Measurements from ENCODE around the gene PKNOX2. TPM values are rescaled to one million over a fixed set of nuclear protein-coding genes. Genes with fewer than 3 reads are reported as not detected.

PKNOX2 gene
- polyA plus RNA-seq, 2 of the 4 experiments (the other 2 are of a cell fraction) = not detected

DNA sequence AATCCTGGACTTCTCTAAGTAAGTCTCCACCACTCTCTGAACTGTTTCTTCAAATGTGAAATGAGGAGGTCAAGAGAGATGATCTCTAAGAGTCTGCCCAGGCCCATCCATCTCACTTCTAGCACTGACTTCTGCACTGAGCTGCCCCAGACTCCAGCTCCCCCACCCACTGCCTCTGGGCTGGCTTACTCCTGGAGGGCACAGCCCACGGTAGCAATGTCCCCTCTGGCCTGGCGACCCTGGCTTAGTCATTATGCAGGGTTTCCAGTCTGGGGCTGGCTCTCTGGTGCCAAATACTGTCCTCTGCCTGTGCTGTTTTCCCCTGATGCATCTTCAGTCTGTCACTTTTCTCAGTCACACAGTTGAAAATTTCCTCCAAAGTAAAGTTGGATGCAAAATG, 60.9 kb downstream of the PKNOX2 start:
- CTCF ChIA-PET = no interaction called here
- DNase-seq (ENCODE audit: low read depth in 1 of 2, low spot score in 1 of 2) (no peak), ATAC-seq (no peak), FAIRE-seq (no peak)
- Histone ChIP-seq H3K9me3 (no peaks in the 10 kb centered on the region), H3K4me1 (no peaks in the 10 kb centered on the region), H3K4me3 (no peak overlapping the region), H3K27ac (no peak overlapping the region), H3K4me2 (no peak overlapping the region)
- WGBS (ENCODE audit: missing lambda C conversion rate) = 0% methylated on average over 1 of the region's 2 CpGs
- POLR2A ChIA-PET = no interaction called here
- TF ChIP-seq EHF (CRISPR knock-in tag; IDR thresholded peaks at IDR 0.05) (no peak), POLR2A (IDR thresholded peaks at IDR 0.05; ENCODE audit: low read length) (no peak), NFE2L2 (conservative IDR thresholded peaks at IDR 0.05; ENCODE audit: low read length) (no peak), RNF2 (IDR thresholded peaks at IDR 0.05; ENCODE audit: borderline replicate concordance, low read depth) (no peak), NR3C1 (IDR thresholded peaks at IDR 0.05) (no peak), FOSL2 (IDR thresholded peaks at IDR 0.05) (no peak), FOSL2 (CRISPR knock-in tag; IDR thresholded peaks at IDR 0.05) (no peak), ESRRA (IDR thresholded peaks at IDR 0.05; ENCODE audit: borderline replicate concordance, low read length) (no peak)
- TF ChIP-seq, protein P1, sequence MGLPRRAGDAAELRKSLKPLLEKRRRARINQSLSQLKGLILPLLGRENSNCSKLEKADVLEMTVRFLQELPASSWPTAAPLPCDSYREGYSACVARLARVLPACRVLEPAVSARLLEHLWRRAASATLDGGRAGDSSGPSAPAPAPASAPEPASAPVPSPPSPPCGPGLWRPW (IDR thresholded peaks at IDR 0.05) = no peak
- TF ChIP-seq, protein P2, sequence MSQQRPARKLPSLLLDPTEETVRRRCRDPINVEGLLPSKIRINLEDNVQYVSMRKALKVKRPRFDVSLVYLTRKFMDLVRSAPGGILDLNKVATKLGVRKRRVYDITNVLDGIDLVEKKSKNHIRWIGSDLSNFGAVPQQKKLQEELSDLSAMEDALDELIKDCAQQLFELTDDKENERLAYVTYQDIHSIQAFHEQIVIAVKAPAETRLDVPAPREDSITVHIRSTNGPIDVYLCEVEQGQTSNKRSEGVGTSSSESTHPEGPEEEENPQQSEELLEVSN (IDR thresholded peaks at IDR 0.05; ENCODE audit: borderline replicate concordance, low read depth) = no peak
- TF ChIP-seq, protein P3, sequence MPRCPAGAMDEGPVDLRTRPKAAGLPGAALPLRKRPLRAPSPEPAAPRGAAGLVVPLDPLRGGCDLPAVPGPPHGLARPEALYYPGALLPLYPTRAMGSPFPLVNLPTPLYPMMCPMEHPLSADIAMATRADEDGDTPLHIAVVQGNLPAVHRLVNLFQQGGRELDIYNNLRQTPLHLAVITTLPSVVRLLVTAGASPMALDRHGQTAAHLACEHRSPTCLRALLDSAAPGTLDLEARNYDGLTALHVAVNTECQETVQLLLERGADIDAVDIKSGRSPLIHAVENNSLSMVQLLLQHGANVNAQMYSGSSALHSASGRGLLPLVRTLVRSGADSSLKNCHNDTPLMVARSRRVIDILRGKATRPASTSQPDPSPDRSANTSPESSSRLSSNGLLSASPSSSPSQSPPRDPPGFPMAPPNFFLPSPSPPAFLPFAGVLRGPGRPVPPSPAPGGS (IDR thresholded peaks at IDR 0.05) = no peak

- ATAC-seq (no peak), FAIRE-seq (no peak), DNase-seq (ENCODE audit: low read depth in 1 of 2, low spot score in 1 of 2) (no peak)
- CTCF ChIA-PET = no interaction called here
- Histone ChIP-seq H3K4me3 (no peak overlapping the region), H3K9me3 (no peaks in the 10 kb centered on the region), H3K4me1 (no peaks in the 10 kb centered on the region), H3K27ac (no peak overlapping the region), H3K4me2 (no peak overlapping the region)
- POLR2A ChIA-PET = no interaction called here
- TF ChIP-seq CBX8 (IDR thresholded peaks at IDR 0.05) (no peak), HOXB13 (CRISPR knock-in tag; IDR thresholded peaks at IDR 0.05; ENCODE audit: low read depth) (no peak), CHD4 (IDR thresholded peaks at IDR 0.05; ENCODE audit: borderline replicate concordance) (no peak), HDAC2 (IDR thresholded peaks at IDR 0.05) (no peak)
- WGBS (ENCODE audit: missing lambda C conversion rate) = 16% methylated on average over 2 of the region's 2 CpGs
These were observed 61.5 kb downstream of the PKNOX2 start for GRCh38 chr11:125226031-125226430.

GRCh38 chr11:125226706-125227105, 62.2 kb downstream of the PKNOX2 start:
- POLR2A ChIA-PET = no interaction called here
- TF ChIP-seq ZSCAN20 (CRISPR knock-in tag; IDR thresholded peaks at IDR 0.05) (no peak), SMC3 (IDR thresholded peaks at IDR 0.05) (no peak), ZNF302 (CRISPR knock-in tag; IDR thresholded peaks at IDR 0.05) (no peak), KDM1A (IDR thresholded peaks at IDR 0.05; ENCODE audit: low read depth) (no peak)
- TF ChIP-seq, protein P2 (IDR thresholded peaks at IDR 0.05; ENCODE audit: borderline replicate concordance, low read depth) = no peak
- TF ChIP-seq, protein P4, sequence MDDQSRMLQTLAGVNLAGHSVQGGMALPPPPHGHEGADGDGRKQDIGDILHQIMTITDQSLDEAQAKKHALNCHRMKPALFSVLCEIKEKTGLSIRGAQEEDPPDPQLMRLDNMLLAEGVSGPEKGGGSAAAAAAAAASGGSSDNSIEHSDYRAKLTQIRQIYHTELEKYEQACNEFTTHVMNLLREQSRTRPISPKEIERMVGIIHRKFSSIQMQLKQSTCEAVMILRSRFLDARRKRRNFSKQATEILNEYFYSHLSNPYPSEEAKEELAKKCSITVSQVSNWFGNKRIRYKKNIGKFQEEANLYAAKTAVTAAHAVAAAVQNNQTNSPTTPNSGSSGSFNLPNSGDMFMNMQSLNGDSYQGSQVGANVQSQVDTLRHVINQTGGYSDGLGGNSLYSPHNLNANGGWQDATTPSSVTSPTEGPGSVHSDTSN (IDR thresholded peaks at IDR 0.05) = no peak
- no peaks in the 10 kb centered on the region for H3K4me1 ChIP-seq
- H3K27ac ChIP-seq = no peak overlapping the region
- CTCF ChIA-PET = no interaction called here
- H3K4me3 ChIP-seq = no peak overlapping the region
- FAIRE-seq (no peak), ATAC-seq (no peak), DNase-seq (ENCODE audit: low read depth in 1 of 2, low spot score in 1 of 2) (no peak)
- 16% methylated on average over 4 of the region's 4 CpGs for WGBS (ENCODE audit: missing lambda C conversion rate)
- no peak overlapping the region for H3K4me2 ChIP-seq
- no peaks in the 10 kb centered on the region for H3K9me3 ChIP-seq

All from A549 (cell line).